ENCODE results near the gene PTEN.

PTEN gene

GRCh38 chr10:87923233-87923632 lies 59.8 kb downstream of the PTEN start:
- DNase-seq: no peak

GRCh38 chr10:87925570-87925969 lies 62.1 kb downstream of the PTEN start:
- no peak for DNase-seq

- DNase-seq: no peak
Observed at GRCh38 chr10:87927091-87927490, 63.7 kb downstream of the PTEN start.

- no peak for DNase-seq
Observed at GRCh38 chr10:87928996-87929395, 65.6 kb downstream of the PTEN start.

- DNase-seq: no peak
Observed at GRCh38 chr10:87930141-87930540, 66.7 kb downstream of the PTEN start.

GRCh38 chr10:87930934-87931835 lies 67.8 kb downstream of the PTEN start:
- no peak for DNase-seq

- DNase-seq: no peak
Observed at GRCh38 chr10:87931836-87932230, 68.4 kb downstream of the PTEN start.

GRCh38 chr10:87935290-87936141 lies 72.1 kb downstream of the PTEN start:
- DNase-seq: no peak

GRCh38 chr10:87940210-87940609 lies 76.8 kb downstream of the PTEN start:
- no peak for DNase-seq

- no peak for DNase-seq
Observed at GRCh38 chr10:87942884-87943527, 79.6 kb downstream of the PTEN start.

- DNase-seq: no peak
Observed at GRCh38 chr10:87945984-87946383, 82.6 kb downstream of the PTEN start.

GRCh38 chr10:87952612-87953011 lies 89.2 kb downstream of the PTEN start:
- no peak for DNase-seq

GRCh38 chr10:87956055-87956454 lies 92.6 kb downstream of the PTEN start:
- no peak for DNase-seq

GRCh38 chr10:87957702-87958101 lies 94.3 kb downstream of the PTEN start:
- no peak for DNase-seq

- DNase-seq: no peak
Observed at GRCh38 chr10:87960230-87960629, 96.8 kb downstream of the PTEN start.

- DNase-seq: no peak
Observed at GRCh38 chr10:87961314-87961713, 97.9 kb downstream of the PTEN start.

- DNase-seq: no peak
Observed at GRCh38 chr10:87966459-87966858, 103.0 kb downstream of the PTEN start.

- DNase-seq: no peak
Observed at GRCh38 chr10:87973635-87974034, 110.2 kb downstream of the PTEN start.

- no peak for DNase-seq
Observed at GRCh38 chr10:87974130-87974529, 110.7 kb downstream of the PTEN start.

GRCh38 chr10:87974769-87975168 lies 111.3 kb downstream of the PTEN start:
- no peak for DNase-seq

- DNase-seq: no peak
Observed at GRCh38 chr10:87976101-87976743, 112.8 kb downstream of the PTEN start.

GRCh38 chr10:87978166-87978565 lies 114.7 kb downstream of the PTEN start:
- no peak for DNase-seq

GRCh38 chr10:87979847-87980246 lies 116.4 kb downstream of the PTEN start:
- DNase-seq: no peak

All from SIG-M5 (cell line).